ENCODE data around the gene PSMB4. TPM values are rescaled to one million over a fixed set of nuclear protein-coding genes. Genes with fewer than 3 reads are reported as not detected.

The PSMB4 gene
- total RNA-seq, 1 experiment from 2014 or later, result 413 TPM

DNA sequence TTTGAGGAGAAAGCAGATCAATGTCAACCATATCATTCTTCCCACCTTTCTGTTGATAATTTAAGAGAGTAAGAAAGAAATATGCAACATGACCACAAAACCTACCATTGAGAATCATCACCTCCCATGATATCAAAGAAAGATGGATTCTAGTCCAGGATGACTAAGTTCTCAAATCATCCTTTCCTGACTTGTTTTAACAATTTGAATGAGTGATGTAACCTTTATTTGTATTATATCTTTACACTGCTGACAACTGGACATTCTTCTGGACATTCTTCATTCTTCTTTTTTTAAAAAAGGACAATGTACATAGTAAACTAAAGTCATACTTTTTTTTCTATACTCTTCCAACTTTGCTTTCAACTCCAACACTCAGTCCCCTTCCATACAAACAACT is 9.5 kb downstream of the PSMB4 start:
- Histone ChIP-seq H4K91ac (ENCODE audit: insufficient read length, low read depth, low read length) (no peak overlapping the region), H3K23me2 (ENCODE audit: insufficient read length, low read depth, low read length, poor library complexity, severe bottlenecking) (no peaks in the 10 kb centered on the region), H2AFZ (ENCODE audit: low read length) (no peak overlapping the region), H2BK120ac (ENCODE audit: low read depth, low read length, poor library complexity, severe bottlenecking) (no peak overlapping the region), H3K27me3 (ENCODE audit: insufficient read depth, low read length) (no peaks in the 10 kb centered on the region), H3K14ac (ENCODE audit: insufficient read depth, low read length) (no peak overlapping the region), H2BK20ac (ENCODE audit: low read depth, low read length, poor library complexity, severe bottlenecking) (no peak overlapping the region), H2AK5ac (ENCODE audit: insufficient read length, low read length) (no peak overlapping the region), H4K5ac (ENCODE audit: insufficient read length, low read depth, low read length) (no peak overlapping the region), H2BK15ac (ENCODE audit: low read depth, low read length) (no peak overlapping the region), H2BK5ac (ENCODE audit: insufficient read length, low read length) (no peak overlapping the region), H3K4me1 (ENCODE audit: insufficient read depth, low read length) (no peaks in the 10 kb centered on the region), H3K79me1 (ENCODE audit: insufficient read depth, low read depth, low read length, poor library complexity, severe bottlenecking) (no peaks in the 10 kb centered on the region), H3K4me2 (ENCODE audit: insufficient read depth, insufficient read length, low read length) (no peak overlapping the region), H3K79me2 (ENCODE audit: insufficient read depth, low read length) (no peaks in the 10 kb centered on the region), H3K4ac (ENCODE audit: low read depth, low read length) (no peak overlapping the region), H3K18ac (ENCODE audit: insufficient read length, low read depth, low read length) (no peak overlapping the region), H4K8ac (replicated peaks; ENCODE audit: insufficient read length, low read depth, low read length) (no peak overlapping the region), H2BK12ac (ENCODE audit: insufficient read length, low read depth, low read length) (no peak overlapping the region), H4K20me1 (ENCODE audit: control insufficient read depth, insufficient read depth, insufficient read length) (no peaks in the 10 kb centered on the region), H3K9ac (ENCODE audit: extremely low read depth, insufficient read length, low read length) (no peak overlapping the region), H3T11ph (ENCODE audit: low read length) (no peak overlapping the region), H3K56ac (ENCODE audit: insufficient read length, low read depth, low read length) (no peak overlapping the region), H3K23ac (ENCODE audit: insufficient read length, low read depth, low read length) (no peak overlapping the region), H3K9me3 (ENCODE audit: control insufficient read depth, low read depth, low read length) (no peaks in the 10 kb centered on the region), H3K27ac (ENCODE audit: insufficient read length, low read depth, low read length) (no peak overlapping the region)
- no peaks in the 10 kb centered on the region for H3K9me3 Mint-ChIP-seq
- H3K4me3 Mint-ChIP-seq, result no peak overlapping the region
- peaks cover 46 to 93% (median 87%) of the 10 kb centered on the region in 3 experiments; a peak in 6 of 7 replicates for H3K36me3 Mint-ChIP-seq (ENCODE audit: insufficient read depth in 1 of 3, low read depth in 3 of 3)
- no peak overlapping the region for H3K27ac Mint-ChIP-seq
- DNase-seq, result no peak
- H3K27me3 Mint-ChIP-seq (ENCODE audit: low read depth), result no peaks in the 10 kb centered on the region
- no peaks in the 10 kb centered on the region for H3K4me1 Mint-ChIP-seq
- TF ChIP-seq, protein P1, sequence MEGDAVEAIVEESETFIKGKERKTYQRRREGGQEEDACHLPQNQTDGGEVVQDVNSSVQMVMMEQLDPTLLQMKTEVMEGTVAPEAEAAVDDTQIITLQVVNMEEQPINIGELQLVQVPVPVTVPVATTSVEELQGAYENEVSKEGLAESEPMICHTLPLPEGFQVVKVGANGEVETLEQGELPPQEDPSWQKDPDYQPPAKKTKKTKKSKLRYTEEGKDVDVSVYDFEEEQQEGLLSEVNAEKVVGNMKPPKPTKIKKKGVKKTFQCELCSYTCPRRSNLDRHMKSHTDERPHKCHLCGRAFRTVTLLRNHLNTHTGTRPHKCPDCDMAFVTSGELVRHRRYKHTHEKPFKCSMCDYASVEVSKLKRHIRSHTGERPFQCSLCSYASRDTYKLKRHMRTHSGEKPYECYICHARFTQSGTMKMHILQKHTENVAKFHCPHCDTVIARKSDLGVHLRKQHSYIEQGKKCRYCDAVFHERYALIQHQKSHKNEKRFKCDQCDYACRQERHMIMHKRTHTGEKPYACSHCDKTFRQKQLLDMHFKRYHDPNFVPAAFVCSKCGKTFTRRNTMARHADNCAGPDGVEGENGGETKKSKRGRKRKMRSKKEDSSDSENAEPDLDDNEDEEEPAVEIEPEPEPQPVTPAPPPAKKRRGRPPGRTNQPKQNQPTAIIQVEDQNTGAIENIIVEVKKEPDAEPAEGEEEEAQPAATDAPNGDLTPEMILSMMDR (conservative IDR thresholded peaks at IDR 0.05), result no peak
